ENCODE measurements around the gene OR2T11.
A peak's percentile ranks its signal among the peaks of the same experiment; 100 is the strongest.
"Not testable (repeated sequence)": the region's sequence is repeated elsewhere in the genome, so short reads cannot be mapped to it uniquely, and the experiment has no call there.

The OR2T11 gene

GRCh38 chr1:248618878-248619277 lies 16.0 kb downstream of the OR2T11 start:
- DNase-seq (ENCODE audit: low read depth, low spot score), result peak; percentile 12

- DNase-seq (ENCODE audit: low read depth, low spot score), result no peak
These were observed 16.8 kb downstream of the OR2T11 start for GRCh38 chr1:248618119-248618518.

GRCh38 chr1:248613742-248614141 lies 21.1 kb downstream of the OR2T11 start:
- DNase-seq (ENCODE audit: low read depth, low spot score), result no peak

- DNase-seq (ENCODE audit: low read depth, low spot score), result no peak
These were observed 22.9 kb downstream of the OR2T11 start for GRCh38 chr1:248611883-248612414.

GRCh38 chr1:248610301-248610700 lies 24.6 kb downstream of the OR2T11 start:
- no peak for DNase-seq (ENCODE audit: low read depth, low spot score)

GRCh38 chr1:248599396-248599795 lies 35.5 kb downstream of the OR2T11 start:
- no peak for DNase-seq (ENCODE audit: low read depth, low spot score)

GRCh38 chr1:248597589-248597988 lies 37.3 kb downstream of the OR2T11 start, which contains the start of gene OR2T10:
Gene OR2T10, minus strand, starts transcription at chr1:248597700. Its CDS starts 3,932 bp downstream, at chr1:248593768.
- DNase-seq (ENCODE audit: low read depth, low spot score), result no peak

- no peak for DNase-seq (ENCODE audit: low read depth, low spot score)
These were observed 38.3 kb downstream of the OR2T11 start for GRCh38 chr1:248596615-248597014.

- no peak for DNase-seq (ENCODE audit: low read depth, low spot score)
These were observed 41.7 kb downstream of the OR2T11 start for GRCh38 chr1:248593226-248593625.

- no peak for DNase-seq (ENCODE audit: low read depth, low spot score)
These were observed 42.2 kb downstream of the OR2T11 start for GRCh38 chr1:248592655-248593054.

- DNase-seq (ENCODE audit: low read depth, low spot score), result no peak
These were observed 44.8 kb downstream of the OR2T11 start for GRCh38 chr1:248590055-248590454.

- DNase-seq (ENCODE audit: low read depth, low spot score), result no peak
These were observed 45.6 kb downstream of the OR2T11 start for GRCh38 chr1:248589334-248589733.

GRCh38 chr1:248585266-248585665 lies 49.6 kb downstream of the OR2T11 start:
- no peak for DNase-seq (ENCODE audit: low read depth, low spot score)

GRCh38 chr1:248576260-248576980 lies 58.5 kb downstream of the OR2T11 start:
- no peak for DNase-seq (ENCODE audit: low read depth, low spot score)

GRCh38 chr1:248574657-248575056 lies 60.2 kb downstream of the OR2T11 start, which contains the start of gene OR2T34:
Gene OR2T34, minus strand, starts transcription at chr1:248574757. Its CDS starts 0 bp downstream, at chr1:248574757.
- DNase-seq (ENCODE audit: low read depth, low spot score), result not testable (repeated sequence)

- not testable (repeated sequence) for DNase-seq (ENCODE audit: low read depth, low spot score)
These were observed 61.0 kb downstream of the OR2T11 start for GRCh38 chr1:248573856-248574255.

Data from astrocyte of the hippocampus (primary cell).